GM21367 (cell line): Measurements from ENCODE around the gene FCRL5.
"Not testable (repeated sequence)": the region's sequence is repeated elsewhere in the genome, so short reads cannot be mapped to it uniquely, and the experiment has no call there.

Experiments used
- ATAC-seq: cut with Tn5 transposase; IDR thresholded peaks from one replicate; pipeline ENCODE4 v1.9.1; 2021; ENCODE audit not compliant: unreplicated experiment

FCRL5 gene

GRCh38 chr1:157490467-157491165, 61.7 kb downstream of the FCRL5 start:
- no peak for ATAC-seq

- no peak for ATAC-seq
Measured at GRCh38 chr1:157488156-157488555, 64.2 kb downstream of the FCRL5 start.

- ATAC-seq, result no peak
Measured at GRCh38 chr1:157487504-157487903, 64.8 kb downstream of the FCRL5 start.

GRCh38 chr1:157487096-157487495, 65.2 kb downstream of the FCRL5 start:
- no peak for ATAC-seq

- ATAC-seq, result not testable (repeated sequence)
Measured at GRCh38 chr1:157486400-157486799, 65.9 kb downstream of the FCRL5 start.

- ATAC-seq, result no peak
Measured at GRCh38 chr1:157485793-157486192, 66.5 kb downstream of the FCRL5 start.

- ATAC-seq, result no peak
Measured at GRCh38 chr1:157484573-157484972, 67.7 kb downstream of the FCRL5 start.

GRCh38 chr1:157483635-157484034, 68.7 kb downstream of the FCRL5 start:
- no peak for ATAC-seq

- no peak for ATAC-seq
Measured at GRCh38 chr1:157482717-157483116, 69.6 kb downstream of the FCRL5 start.

GRCh38 chr1:157482174-157482573, 70.1 kb downstream of the FCRL5 start:
- ATAC-seq, result no peak

GRCh38 chr1:157478030-157478429, 74.3 kb downstream of the FCRL5 start:
- ATAC-seq, result no peak

- ATAC-seq, result no peak
Measured at GRCh38 chr1:157477419-157477818, 74.9 kb downstream of the FCRL5 start.

- no peak for ATAC-seq
Measured at GRCh38 chr1:157472959-157473358, 79.4 kb downstream of the FCRL5 start.

GRCh38 chr1:157472056-157472701, 80.1 kb downstream of the FCRL5 start:
- ATAC-seq, result no peak

- ATAC-seq, result no peak
Measured at GRCh38 chr1:157471531-157471930, 80.8 kb downstream of the FCRL5 start.

GRCh38 chr1:157469752-157470675, 82.3 kb downstream of the FCRL5 start:
- ATAC-seq, result no peak

GRCh38 chr1:157469300-157469699, 83.0 kb downstream of the FCRL5 start:
- ATAC-seq, result no peak

- no peak for ATAC-seq
Measured at GRCh38 chr1:157466011-157466410, 86.3 kb downstream of the FCRL5 start.
